Stimulated activated CD8-positive, alpha-beta memory T cell treated with anti-CD3 and anti-CD28 coated beads, Interleukin-4, amount 100 ng/mL, for 48 hours (primary cell): ENCODE measurements around the gene IRX1.
A peak's percentile ranks its signal among the peaks of the same experiment; 100 is the strongest.

Experiments used
- DNase-seq: peaks from one replicate; pipeline ENCODE4 v3.0.0-alpha.2; 2020

Gene IRX1

GRCh38 chr5:3601061-3601710 lies 5.6 kb downstream of the IRX1 start:
- DNase-seq, result no peak

- DNase-seq, result no peak
These were observed 6.5 kb downstream of the IRX1 start for GRCh38 chr5:3601911-3602782.

DNA sequence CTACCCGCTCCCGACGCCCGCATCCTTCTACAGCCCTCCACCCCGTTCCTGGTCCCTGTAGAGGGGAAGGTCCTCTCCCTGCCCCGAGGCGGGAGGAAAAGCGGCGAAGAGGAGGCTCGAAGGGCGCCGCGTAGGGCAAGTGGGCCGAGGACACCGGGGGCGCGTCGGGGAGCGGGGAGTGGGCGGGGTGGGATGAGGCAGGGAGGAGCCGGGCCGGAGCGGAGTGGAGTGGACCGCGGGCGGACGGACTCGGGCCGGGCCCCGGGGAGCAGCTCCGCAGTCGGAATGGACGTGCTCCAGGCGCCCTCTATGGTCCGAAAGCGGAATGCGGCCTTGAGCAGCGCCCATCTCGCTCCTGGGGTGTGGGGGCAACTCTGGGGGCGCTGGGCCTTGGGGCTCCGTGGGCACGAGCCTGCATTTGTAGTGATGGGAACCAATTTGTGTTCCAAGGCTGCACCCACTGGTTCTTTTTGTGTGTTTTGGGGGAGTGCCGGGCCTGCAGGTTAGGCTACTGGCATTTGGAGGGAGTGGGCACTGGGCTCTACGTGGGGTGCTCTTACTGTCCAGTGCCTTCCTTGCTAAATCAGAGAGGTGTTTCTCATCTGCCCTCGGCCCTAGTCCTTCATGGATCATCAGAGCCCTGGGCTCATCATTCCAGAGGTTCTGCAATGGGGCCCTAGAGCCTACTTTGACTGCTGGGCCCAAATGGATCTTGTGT lies 7.3 kb downstream of the IRX1 start:
- peak; percentile 53 for DNase-seq

DNA sequence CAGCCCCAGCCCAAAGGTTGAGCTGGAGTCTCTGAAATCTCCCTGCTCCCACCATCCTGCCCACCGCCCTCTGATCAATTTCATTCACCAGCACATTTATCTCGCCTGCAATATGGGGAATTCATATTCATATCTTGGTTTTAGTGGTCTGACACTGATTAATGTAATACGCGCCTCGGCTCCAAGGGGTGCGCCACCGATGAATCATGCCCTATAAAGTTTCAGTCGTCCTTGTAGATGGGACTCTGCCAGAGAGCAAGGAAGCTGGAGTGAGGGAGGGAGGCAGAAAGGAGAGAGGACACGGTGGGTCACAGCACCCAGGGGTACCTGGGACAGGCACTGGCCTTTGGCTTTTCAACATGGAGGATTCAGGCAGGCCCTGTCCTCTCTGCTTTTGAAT lies 8.9 kb downstream of the IRX1 start:
- no peak for DNase-seq

- DNase-seq, result no peak
These were observed 9.8 kb downstream of the IRX1 start for GRCh38 chr5:3605298-3606010.

DNA sequence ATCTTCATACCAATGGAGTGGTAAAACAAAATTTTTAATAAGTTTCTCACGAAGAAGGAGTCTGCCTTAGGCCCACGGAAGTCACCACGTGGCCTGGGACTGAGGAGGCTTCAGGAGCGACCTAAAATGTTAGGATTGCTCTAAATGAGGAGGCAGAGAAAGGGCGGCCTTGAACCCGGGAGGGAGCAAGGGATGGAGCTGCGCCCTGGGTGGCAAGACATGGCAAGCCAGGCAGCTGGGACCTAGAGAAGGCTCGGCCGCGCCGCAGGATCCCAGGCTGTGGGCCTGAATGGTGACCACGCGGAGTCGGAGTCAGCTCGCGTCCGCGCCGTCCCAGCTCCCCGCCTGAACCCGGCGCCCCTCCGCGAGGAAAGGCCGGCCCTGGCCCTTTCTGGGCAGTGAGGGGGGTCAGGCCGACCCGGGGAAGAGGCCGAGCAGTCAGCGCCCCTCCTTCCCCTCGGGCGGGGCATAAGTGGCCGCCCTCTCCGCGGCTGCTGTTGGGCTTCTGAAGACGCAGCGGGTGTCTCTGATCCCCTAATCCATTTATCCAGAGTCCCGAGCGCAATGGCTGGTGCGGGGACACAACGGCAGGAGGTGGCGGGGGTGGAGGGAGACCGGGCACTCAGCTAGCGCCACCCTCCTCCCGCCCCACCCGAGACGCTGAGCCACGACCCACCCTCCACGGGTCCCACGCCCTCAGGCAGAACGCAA lies 10.6 kb downstream of the IRX1 start:
- no peak for DNase-seq

GRCh38 chr5:3607541-3608181 lies 12.0 kb downstream of the IRX1 start:
- DNase-seq, result no peak

GRCh38 chr5:3609120-3609681 lies 13.6 kb downstream of the IRX1 start:
- no peak for DNase-seq

DNA sequence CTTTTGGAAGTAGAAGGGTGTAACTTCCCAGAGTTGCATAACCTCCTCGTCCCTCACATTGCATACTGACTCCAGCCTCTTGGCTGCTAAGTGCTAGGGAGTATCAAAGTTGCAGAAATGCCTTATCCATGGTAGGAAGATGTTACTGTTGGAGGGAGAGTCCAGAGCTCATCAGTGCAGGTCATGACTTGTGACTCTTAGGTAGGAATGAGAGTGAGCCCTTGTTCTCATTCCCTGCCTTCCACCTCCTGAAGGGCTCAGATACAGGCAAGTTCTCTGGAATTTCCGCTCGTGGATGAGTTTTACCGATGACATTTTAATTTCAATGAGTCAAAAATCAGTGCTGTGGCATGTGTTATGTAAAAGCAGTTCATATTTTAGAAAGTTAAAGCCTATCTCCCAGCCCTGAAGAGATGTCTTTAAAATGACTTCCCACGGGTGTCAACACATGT lies 17.0 kb downstream of the IRX1 start:
- DNase-seq, result no peak

DNA sequence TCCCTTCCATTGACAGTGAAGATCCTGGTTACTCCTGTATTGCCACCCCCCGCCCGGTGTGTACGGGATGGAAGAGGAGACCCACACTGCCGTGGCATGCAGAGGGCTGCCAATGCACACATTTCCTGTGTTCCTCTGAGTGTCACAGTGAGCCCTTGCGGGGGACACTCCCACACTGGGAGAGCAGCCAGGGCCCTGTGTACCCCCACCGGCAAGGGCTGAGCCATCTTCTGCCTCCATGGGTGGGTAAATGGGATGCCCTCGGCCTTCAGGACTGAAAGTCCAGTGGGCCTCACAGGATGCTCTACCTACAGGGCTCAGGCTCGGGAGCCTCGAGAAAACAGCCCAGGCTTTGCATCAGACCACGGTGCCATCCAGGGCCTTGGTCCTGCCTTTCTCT lies 18.1 kb downstream of the IRX1 start:
- DNase-seq, result no peak

GRCh38 chr5:3615217-3615616 lies 19.6 kb downstream of the IRX1 start:
- no peak for DNase-seq

DNA sequence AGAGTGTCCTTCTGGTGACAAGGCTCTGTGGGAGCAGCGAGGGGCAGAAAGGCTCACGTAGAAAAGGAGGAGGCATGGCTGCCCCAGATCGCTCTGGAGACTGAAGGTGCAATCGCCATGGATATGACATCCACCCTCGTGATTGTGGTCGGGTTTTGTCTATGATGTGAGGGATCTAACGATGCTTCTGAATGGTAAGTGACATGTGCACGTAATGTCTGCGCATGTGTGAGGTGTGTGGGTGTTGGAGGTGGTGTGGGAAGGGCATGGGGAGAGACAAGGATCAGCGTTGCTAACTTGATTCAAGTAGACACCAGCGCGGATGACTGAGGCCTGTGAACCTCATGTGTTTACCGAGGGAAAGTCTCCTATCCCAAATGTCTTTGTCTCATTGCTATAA lies 20.2 kb downstream of the IRX1 start:
- no peak for DNase-seq

DNA sequence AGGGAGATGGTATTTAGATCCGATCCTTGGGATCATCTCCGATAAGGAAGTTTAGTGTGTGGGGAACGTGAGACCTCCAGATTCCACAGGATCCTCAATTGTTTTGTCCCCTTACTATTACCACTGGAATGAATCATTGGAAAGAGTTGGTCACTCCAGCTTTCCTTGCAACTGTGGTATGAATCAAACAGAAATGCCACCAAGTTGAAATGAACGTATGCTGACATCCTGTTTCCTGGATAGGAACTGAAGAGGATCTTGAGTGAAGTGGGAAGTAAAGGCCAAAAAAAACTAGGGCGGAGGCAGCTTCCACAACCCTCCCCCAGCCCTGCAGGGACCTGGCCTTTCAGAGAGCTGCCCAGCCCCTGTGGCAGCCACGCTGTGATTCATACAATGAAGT lies 23.9 kb downstream of the IRX1 start:
- no peak for DNase-seq

- no peak for DNase-seq
These were observed 27.3 kb downstream of the IRX1 start for GRCh38 chr5:3622961-3623360.

GRCh38 chr5:3625626-3626025 lies 30.0 kb downstream of the IRX1 start:
- no peak for DNase-seq

- no peak for DNase-seq
These were observed 38.4 kb downstream of the IRX1 start for GRCh38 chr5:3634061-3634460.

DNA sequence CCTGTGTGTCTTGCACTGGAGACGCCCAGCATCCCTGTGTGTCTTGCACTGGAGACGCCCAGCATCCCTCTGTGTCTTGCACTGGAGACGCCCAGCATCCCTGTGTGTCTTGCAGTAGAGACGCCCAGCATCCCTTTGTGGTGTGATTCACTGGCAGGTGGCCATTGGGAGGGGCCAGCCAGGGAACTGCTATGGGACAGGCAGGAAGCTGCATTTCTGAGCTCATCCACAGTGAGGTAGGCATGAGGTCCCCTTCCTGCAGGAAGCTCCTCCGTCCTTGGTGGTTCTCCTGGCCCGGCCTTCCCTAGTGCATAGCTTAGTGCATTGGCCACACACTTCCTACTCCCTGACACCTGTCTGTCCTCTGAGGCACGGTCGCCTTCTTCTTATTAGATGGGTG lies 43.5 kb downstream of the IRX1 start:
- DNase-seq, result no peak

GRCh38 chr5:3642231-3642630 lies 46.6 kb downstream of the IRX1 start:
- DNase-seq, result no peak

GRCh38 chr5:3650320-3650719 lies 54.7 kb downstream of the IRX1 start:
- DNase-seq, result no peak

DNA sequence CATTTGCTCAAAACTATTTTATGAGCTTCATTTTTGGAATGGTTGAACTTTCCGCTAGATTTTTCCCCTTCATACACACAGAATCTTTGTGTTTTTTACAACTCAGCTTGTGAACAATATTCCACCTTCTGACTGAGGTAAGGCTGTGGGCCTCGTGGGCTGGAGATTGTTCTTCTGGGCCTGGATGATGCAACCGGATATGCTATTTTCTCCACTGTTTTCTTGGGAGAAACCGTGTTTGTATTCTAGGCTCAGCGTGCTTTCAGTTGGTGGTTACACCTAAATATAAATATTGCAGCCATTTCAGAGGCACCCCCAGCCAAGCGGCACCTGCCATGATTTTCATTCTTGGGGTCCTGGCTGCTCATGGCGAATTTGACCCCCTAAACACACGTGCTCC lies 55.2 kb downstream of the IRX1 start:
- no peak for DNase-seq
